HepG2 (cell line): Measurements from ENCODE around the gene CYP2W1. TPM values are rescaled to one million over a fixed set of nuclear protein-coding genes. Genes with fewer than 3 reads are reported as not detected.

Experiments
- ASH2L ChIP-seq: fragments of 300-600, 200-600 bp; sonication (generic); IDR thresholded peaks from 2 replicates; pipeline ENCODE4 v1.7.0; 2017; ENCODE audit warnings: low read depth, mild to moderate bottlenecking, moderate library complexity, mixed read lengths, low read length; ENCODE audit not compliant: insufficient read length
- ELF1 ChIP-seq: sonication (generic); formaldehyde crosslinking; IDR thresholded peaks from 2 replicates; pipeline ENCODE4 v1.4.0; 2020; ENCODE audit warnings: missing genetic modification reagents
- HNF4A ChIP-seq: sonication (generic); formaldehyde crosslinking; IDR thresholded peaks from 2 replicates; pipeline ENCODE4 v1.4.0; 2020; ENCODE audit warnings: missing genetic modification reagents
- NONO ChIP-seq, 2 experiments: fragments of 450-650 bp in 1 of 2; sonication (generic) in 1 of 2; formaldehyde crosslinking in 1 of 2; IDR thresholded peaks in 1 of 2; conservative IDR thresholded peaks in 1 of 2; 2 replicates each; pipeline versions ENCODE4 v1.6.1 to v1.8.0; 2017 to 2022; ENCODE audit warnings: mild to moderate bottlenecking in 1 of 2, missing genetic modification reagents in 1 of 2, moderate library complexity in 1 of 2
- NR2F1 ChIP-seq, 2 experiments: fragments of 450-650 bp in 1 of 2; formaldehyde crosslinking in 1 of 2; IDR thresholded peaks; 2 replicates each; pipeline versions ENCODE4 v1.5.0 to v1.6.1; 2016 to 2020; ENCODE audit warnings: mild to moderate bottlenecking in 1 of 2, missing compliant biosample characterization in 1 of 2, missing genetic modification reagents in 1 of 2, moderate library complexity in 1 of 2
- NR2F2 ChIP-seq: IDR thresholded peaks from 2 replicates; pipeline ENCODE4 v1.6.1; 2012; ENCODE audit warnings: low read depth, inconsistent platforms, borderline replicate concordance
- PCBP2 ChIP-seq: fragments of 200-400 bp; formaldehyde crosslinking; optimal IDR thresholded peaks from 2 replicates; pipeline ENCODE3; 2018; ENCODE audit warnings: low read length, low read depth; ENCODE audit not compliant: poor library complexity, severe bottlenecking
- POGZ ChIP-seq: sonication (generic); formaldehyde crosslinking; IDR thresholded peaks from 2 replicates; pipeline ENCODE4 v1.4.0; 2020; ENCODE audit warnings: mild to moderate bottlenecking, missing genetic modification reagents
- RCOR2 ChIP-seq: IDR thresholded peaks from 2 replicates; pipeline ENCODE4 v1.6.1; 2016; ENCODE audit warnings: missing biosample characterization, missing genetic modification reagents
- REPIN1 ChIP-seq: sonication (generic); formaldehyde crosslinking; IDR thresholded peaks from 2 replicates; pipeline ENCODE4 v1.8.0; 2022; ENCODE audit warnings: missing genetic modification reagents, low read depth, mild to moderate bottlenecking, borderline replicate concordance
- TBX2 ChIP-seq: sonication (generic); formaldehyde crosslinking; IDR thresholded peaks from 2 replicates; pipeline ENCODE4 v1.5.0; 2020; ENCODE audit warnings: missing genetic modification reagents, mild to moderate bottlenecking, borderline replicate concordance
- YY1 ChIP-seq: IDR thresholded peaks from 2 replicates; pipeline ENCODE4 v1.6.1; 2011; ENCODE audit warnings: low read length, low read depth, moderate library complexity, mild to moderate bottlenecking; ENCODE audit not compliant: insufficient read depth, insufficient replicate concordance
- ZBTB38 ChIP-seq: sonication (generic); formaldehyde crosslinking; IDR thresholded peaks from 2 replicates; pipeline ENCODE4 v1.5.1; 2020; ENCODE audit warnings: mild to moderate bottlenecking, missing genetic modification reagents
- ZFP62 ChIP-seq: sonication (generic); formaldehyde crosslinking; IDR thresholded peaks from 2 replicates; pipeline ENCODE4 v1.4.0; 2020; ENCODE audit warnings: missing genetic modification reagents
- ZNF24 ChIP-seq: fragments of 450-650 bp; IDR thresholded peaks from 2 replicates; pipeline ENCODE4 v1.6.1; 2017; ENCODE audit warnings: antibody characterized with exemption, mild to moderate bottlenecking
- ZNF33A ChIP-seq: sonication (generic); formaldehyde crosslinking; IDR thresholded peaks from 2 replicates; pipeline ENCODE4 v1.5.1; 2020; ENCODE audit warnings: missing genetic modification reagents, mild to moderate bottlenecking, moderate library complexity, borderline replicate concordance
- ZNF414 ChIP-seq: sonication (generic); formaldehyde crosslinking; IDR thresholded peaks from 2 replicates; pipeline ENCODE4 v1.5.0; 2020; ENCODE audit warnings: missing genetic modification reagents
- ZNF460 ChIP-seq: sonication (generic); formaldehyde crosslinking; IDR thresholded peaks from 2 replicates; pipeline ENCODE4 v1.5.1; 2020; ENCODE audit warnings: missing genetic modification reagents, mild to moderate bottlenecking, borderline replicate concordance
- ZNF772 ChIP-seq: sonication (generic); formaldehyde crosslinking; IDR thresholded peaks from 2 replicates; pipeline ENCODE4 v1.5.0; 2020; ENCODE audit warnings: mild to moderate bottlenecking, missing genetic modification reagents
- polyA plus RNA-seq, 8 experiments: library from polyadenylated mRNA; depleted of rRNA in 3 of 8; stranded (reverse) in 7 of 8; unstranded in 1 of 8; fragments of >200 nt; fragmentation: Illumina TruSeq in 4 of 8; extraction: Trizol in 4 of 8; gene quantifications; 2 replicates each; pipeline versions ENCODE4 v1.2.1 to v1.2.3, GENCODE V29; 2011 to 2016; ENCODE audit warnings: low read depth in 4 of 8, missing spikeins in 1 of 8, mixed read lengths in 1 of 8; ENCODE audit not compliant: insufficient read depth in 1 of 8
- total RNA-seq, 5 experiments: library from RNA; depleted of rRNA; stranded (reverse); fragments of >200 nt; fragmentation: Illumina TruSeq; extraction: Trizol; gene quantifications; 2 replicates each; pipeline ENCODE4 v1.2.3, GENCODE V29; 2016; ENCODE audit warnings: low read depth in 1 of 5
- TF ChIP-seq, protein P1 (sequence below): IDR thresholded peaks from 2 replicates; pipeline ENCODE4 v1.6.1; 2012; ENCODE audit warnings: inconsistent platforms
- TF ChIP-seq, protein P2 (sequence below): sonication (generic); formaldehyde crosslinking; IDR thresholded peaks from 2 replicates; pipeline ENCODE4 v1.4.0; 2020; ENCODE audit warnings: missing genetic modification reagents
- TF ChIP-seq, protein P3 (sequence below): sonication (generic); formaldehyde crosslinking; IDR thresholded peaks from 2 replicates; pipeline ENCODE4 v1.5.0; 2020; ENCODE audit warnings: missing genetic modification reagents
- TF ChIP-seq, protein P4 (sequence below): sonication (generic); formaldehyde crosslinking; IDR thresholded peaks from 2 replicates; pipeline ENCODE4 v1.8.1; 2022; ENCODE audit warnings: low read depth, mild to moderate bottlenecking, missing genetic modification reagents

Gene CYP2W1
- total and polyA plus RNA-seq, 2 of the 13 experiments (the other 11 are each of a cell fraction or from before 2014, with no cell fraction given): 19.5 to 31.7 TPM

- TF ChIP-seq, protein P1, sequence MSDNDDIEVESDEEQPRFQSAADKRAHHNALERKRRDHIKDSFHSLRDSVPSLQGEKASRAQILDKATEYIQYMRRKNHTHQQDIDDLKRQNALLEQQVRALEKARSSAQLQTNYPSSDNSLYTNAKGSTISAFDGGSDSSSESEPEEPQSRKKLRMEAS: no peak
- TF ChIP-seq ASH2L (peak; percentile 16), ZBTB38 (CRISPR knock-in tag) (peak; percentile 49), ZNF414 (CRISPR knock-in tag) (no peak), TBX2 (peak; percentile 69; the same call in 1 of the 2 replicates), RCOR2 (no peak), NR2F2 (no peak), YY1 (no peak), ZNF772 (CRISPR knock-in tag) (peak; percentile 60; the same call in 1 of the 2 replicates), ZNF24 (no peak), NONO (IDR thresholded peaks at IDR 0.05) (no peak), NONO (CRISPR knock-in tag; conservative IDR thresholded peaks at IDR 0.05) (peak; percentile 41; the same call in 1 of the 2 replicates), ZNF33A (CRISPR knock-in tag) (no peak), ELF1 (CRISPR knock-in tag) (no peak), PCBP2 (no peak), ZNF460 (0 out of 2 replicates have a peak, but pooled peaks have one; percentile 14), NR2F1 (CRISPR knock-in tag; IDR thresholded peaks at IDR 0.05) (0 out of 4 replicates have a peak, but pooled peaks of 1 of the 2 experiments have one; percentile 26), POGZ (CRISPR knock-in tag) (no peak), HNF4A (CRISPR knock-in tag) (peak; percentile 68), REPIN1 (no peak), ZFP62 (CRISPR knock-in tag) (no peak)
- TF ChIP-seq, protein P2, sequence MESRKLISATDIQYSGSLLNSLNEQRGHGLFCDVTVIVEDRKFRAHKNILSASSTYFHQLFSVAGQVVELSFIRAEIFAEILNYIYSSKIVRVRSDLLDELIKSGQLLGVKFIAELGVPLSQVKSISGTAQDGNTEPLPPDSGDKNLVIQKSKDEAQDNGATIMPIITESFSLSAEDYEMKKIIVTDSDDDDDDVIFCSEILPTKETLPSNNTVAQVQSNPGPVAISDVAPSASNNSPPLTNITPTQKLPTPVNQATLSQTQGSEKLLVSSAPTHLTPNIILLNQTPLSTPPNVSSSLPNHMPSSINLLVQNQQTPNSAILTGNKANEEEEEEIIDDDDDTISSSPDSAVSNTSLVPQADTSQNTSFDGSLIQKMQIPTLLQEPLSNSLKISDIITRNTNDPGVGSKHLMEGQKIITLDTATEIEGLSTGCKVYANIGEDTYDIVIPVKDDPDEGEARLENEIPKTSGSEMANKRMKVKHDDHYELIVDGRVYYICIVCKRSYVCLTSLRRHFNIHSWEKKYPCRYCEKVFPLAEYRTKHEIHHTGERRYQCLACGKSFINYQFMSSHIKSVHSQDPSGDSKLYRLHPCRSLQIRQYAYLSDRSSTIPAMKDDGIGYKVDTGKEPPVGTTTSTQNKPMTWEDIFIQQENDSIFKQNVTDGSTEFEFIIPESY (CRISPR knock-in tag): peak; percentile 77
- TF ChIP-seq, protein P3, sequence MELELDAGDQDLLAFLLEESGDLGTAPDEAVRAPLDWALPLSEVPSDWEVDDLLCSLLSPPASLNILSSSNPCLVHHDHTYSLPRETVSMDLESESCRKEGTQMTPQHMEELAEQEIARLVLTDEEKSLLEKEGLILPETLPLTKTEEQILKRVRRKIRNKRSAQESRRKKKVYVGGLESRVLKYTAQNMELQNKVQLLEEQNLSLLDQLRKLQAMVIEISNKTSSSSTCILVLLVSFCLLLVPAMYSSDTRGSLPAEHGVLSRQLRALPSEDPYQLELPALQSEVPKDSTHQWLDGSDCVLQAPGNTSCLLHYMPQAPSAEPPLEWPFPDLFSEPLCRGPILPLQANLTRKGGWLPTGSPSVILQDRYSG (CRISPR knock-in tag): no peak
- TF ChIP-seq, protein P4, sequence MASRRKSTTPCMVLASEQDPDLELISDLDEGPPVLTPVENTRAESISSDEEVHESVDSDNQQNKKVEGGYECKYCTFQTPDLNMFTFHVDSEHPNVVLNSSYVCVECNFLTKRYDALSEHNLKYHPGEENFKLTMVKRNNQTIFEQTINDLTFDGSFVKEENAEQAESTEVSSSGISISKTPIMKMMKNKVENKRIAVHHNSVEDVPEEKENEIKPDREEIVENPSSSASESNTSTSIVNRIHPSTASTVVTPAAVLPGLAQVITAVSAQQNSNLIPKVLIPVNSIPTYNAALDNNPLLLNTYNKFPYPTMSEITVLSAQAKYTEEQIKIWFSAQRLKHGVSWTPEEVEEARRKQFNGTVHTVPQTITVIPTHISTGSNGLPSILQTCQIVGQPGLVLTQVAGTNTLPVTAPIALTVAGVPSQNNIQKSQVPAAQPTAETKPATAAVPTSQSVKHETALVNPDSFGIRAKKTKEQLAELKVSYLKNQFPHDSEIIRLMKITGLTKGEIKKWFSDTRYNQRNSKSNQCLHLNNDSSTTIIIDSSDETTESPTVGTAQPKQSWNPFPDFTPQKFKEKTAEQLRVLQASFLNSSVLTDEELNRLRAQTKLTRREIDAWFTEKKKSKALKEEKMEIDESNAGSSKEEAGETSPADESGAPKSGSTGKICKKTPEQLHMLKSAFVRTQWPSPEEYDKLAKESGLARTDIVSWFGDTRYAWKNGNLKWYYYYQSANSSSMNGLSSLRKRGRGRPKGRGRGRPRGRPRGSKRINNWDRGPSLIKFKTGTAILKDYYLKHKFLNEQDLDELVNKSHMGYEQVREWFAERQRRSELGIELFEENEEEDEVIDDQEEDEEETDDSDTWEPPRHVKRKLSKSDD (CRISPR knock-in tag): peak; percentile 29; the same call in 1 of the 2 replicates
Observed at GRCh38 chr7:945556-946255, 37.3 kb upstream of the CYP2W1 start (continued).
